HG02973 (cell line): ENCODE measurements around the gene SMOC2.
"Not testable (repeated sequence)": the region's sequence is repeated elsewhere in the genome, so short reads cannot be mapped to it uniquely, and the experiment has no call there.

Experiments used
- ATAC-seq: cut with Tn5 transposase; IDR thresholded peaks from one replicate; pipeline ENCODE4 v1.9.1; 2021; ENCODE audit warnings: moderate library complexity; ENCODE audit not compliant: unreplicated experiment

The SMOC2 gene

DNA sequence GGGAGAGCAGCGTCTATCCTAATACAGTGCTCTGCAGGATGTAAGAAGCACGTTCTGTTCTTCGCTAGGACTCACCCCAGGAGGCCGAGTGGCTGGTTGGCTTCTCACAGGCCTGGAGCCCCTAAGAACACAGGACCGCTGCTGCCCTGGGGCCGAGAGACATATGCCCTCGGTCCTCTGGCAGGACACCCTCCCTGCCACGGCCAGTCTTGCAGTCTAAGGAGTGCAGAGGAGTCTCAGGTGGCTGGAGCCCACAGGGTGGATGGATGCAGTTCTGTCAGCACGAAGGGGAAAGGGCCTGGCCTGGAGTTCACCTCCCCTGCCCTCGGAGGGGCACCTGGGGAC is 96.5 kb downstream of the SMOC2 start:
- no peak for ATAC-seq

DNA sequence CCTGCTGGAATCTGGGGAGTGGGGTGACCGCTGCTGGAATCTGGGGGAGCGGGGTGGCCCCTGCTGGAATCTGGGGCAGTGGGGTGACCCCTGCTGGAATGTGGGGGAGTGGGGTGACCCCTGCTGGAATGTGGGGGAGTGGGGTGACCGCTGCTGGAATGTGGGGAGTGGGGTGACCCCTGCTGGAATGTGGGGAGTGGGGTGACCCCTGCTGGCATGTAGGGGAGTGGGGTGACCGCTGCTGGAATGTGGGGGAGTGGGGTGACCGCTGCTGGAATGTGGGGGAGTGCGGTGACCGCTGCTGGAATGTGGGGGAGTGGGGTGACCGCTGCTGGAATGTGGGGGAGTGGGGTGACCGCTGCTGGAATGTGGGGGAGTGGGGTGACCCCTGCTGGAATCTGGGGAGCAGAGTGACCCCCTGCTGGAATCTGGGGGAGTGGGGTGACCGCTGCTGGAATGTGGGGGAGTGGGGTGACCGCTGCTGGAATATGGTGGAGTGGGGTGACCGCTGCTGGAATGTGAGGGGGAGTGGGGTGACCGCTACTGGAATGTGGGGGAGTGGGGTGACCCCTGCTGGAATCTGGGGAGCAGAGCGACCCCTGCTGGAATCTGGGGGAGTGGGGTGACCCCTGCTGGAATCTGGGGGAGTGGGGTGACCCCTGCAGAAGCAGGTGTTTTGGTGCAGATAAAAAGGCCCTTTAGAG is 97.4 kb downstream of the SMOC2 start:
- not testable (repeated sequence) for ATAC-seq

DNA sequence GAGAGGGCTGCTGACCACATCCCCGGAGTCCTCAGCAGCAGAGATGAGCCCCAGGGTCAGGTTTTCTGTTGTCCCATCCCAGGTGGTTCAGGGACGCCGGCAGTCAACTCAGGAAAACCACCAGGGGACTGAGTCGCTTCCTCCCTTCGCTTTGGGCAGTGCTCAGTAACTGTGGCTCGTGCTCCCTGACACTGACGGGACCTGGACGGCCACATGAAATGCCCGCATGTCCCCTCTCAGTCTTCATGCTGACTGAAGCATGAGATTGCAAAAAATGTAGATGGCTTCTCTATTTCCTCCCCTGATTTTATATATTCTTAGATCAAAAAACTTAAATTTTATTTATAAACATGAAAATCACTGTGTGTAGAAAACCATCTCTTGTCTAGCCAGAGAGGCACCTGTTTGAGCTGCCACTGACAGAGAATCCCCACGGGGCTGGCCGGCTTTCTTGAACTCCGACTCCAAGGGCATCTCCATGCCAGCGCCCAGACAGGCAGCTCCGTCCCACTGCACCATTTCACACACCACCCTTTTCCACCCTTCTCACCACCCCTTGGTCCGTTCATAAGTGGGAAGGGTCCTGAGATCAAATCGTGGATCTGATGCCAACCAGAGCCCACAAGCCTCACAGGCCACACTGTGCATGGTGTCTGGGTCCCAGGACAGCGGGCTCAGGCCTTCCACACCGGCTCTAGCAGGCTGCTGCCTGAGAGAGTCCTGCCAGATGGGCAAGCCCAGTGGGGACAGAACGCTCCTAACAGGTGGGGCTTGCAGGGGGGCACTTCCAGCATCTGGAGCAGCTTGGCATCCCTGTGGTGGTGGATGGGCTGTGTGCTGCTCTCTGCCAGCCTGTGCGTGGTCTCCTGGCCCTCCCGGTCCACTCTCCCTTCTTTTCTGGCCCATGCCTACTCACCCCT is 98.2 kb downstream of the SMOC2 start:
- ATAC-seq, result no peak

DNA sequence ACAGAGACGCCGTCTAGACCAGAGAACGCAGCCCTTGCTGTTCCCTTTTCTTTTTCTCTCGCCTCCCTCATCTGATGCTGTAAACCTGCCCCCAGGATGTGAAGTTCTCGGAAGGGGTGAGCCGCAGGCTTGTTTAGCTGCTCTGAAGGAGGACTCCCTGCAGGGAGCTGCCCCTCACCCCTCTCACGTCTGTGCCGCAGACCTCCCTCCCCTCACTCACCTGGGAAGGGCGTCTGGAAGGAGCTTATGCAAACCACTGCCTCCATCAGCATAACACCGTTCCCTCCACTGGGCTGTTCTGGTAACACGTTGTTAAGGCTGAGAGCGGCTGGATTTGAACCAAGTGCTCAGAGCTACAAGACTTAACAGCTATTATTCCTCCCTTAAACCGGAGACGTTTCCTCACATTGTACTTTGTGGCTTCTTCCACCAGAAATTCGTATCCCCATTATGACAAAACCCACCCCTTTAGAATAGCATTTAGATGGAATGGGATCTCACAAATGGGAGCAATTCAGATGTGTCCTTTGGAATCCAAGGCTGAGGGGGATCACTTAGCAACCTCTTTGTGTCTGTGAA is 99.8 kb downstream of the SMOC2 start:
- ATAC-seq, result no peak

DNA sequence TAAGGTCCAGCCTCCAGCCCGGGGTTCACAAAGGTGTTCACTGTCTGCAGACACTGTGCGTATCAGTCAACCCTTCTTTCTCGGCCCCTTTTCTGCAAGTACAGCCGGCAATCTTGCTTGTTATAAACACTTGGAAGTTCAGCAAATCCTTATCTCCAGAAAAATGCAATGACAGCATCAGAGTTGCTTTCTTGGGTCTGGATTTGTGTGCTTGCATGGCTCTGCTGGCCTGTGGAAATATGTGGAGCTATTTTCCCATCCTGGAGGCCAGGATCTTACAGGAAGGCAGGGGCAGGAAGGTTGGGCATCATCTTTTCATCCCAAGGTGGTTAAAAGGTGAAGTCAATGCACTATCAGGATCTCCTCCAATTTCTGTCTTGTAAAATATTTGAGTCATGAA is 100.3 kb downstream of the SMOC2 start:
- ATAC-seq, result no peak

DNA sequence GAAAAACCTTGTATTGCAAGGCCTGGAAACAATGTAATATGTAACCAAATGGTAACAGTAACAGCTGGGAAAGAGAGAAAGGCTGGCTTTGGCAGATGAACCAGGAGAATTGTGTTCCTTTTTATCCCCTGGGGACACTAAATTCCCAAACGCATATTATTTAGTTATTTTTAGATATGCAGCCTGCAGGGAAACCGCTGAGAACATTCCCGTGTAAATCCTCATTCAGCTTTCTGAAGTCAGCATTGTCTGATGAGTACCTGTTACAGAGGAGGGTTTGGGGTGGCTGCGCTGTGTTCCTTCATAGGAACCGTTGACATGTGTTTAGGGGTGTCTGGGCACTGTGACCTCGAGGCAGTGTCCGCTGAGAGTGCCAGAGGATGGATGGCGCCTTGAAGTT is 101.3 kb downstream of the SMOC2 start:
- no peak for ATAC-seq

DNA sequence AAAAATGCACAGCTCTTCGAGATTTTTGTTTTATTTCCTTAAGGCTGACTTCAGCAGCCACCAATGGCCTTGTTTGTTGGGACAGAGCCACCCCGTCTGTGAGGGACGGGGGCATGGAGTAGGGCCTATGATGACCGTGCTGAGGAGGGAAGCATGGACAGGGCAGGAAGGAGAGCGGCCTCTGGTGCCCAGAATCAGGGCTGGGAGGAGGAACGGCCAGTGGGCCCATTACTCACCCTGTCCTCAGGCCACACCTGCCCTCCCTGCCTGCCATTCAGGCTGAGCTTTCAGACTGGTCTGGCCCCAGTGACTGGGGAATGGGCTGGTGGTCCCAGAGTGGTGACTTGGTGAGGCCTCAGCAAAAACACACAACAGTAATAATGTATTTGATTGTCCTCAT is 104.4 kb downstream of the SMOC2 start:
- ATAC-seq, result no peak

DNA sequence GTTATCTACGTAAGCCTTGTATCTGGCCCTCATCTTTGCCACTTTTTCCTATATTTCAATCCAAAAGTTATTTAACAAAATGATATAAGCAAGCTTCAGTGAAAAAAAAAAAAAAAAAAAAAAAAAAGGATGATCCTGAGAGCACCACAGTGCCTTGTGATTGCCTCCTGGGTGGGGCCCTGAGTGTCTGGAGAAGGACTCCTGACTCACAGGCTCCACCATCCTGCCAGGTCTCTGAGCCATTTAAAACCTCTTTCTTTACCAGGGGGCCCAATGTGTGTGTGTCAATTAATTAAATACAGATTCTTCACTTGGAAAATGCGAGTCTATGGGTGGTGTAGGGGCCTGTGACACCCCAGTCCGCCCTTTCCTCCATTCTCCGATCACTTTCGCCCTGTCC is 105.2 kb downstream of the SMOC2 start:
- no peak for ATAC-seq

DNA sequence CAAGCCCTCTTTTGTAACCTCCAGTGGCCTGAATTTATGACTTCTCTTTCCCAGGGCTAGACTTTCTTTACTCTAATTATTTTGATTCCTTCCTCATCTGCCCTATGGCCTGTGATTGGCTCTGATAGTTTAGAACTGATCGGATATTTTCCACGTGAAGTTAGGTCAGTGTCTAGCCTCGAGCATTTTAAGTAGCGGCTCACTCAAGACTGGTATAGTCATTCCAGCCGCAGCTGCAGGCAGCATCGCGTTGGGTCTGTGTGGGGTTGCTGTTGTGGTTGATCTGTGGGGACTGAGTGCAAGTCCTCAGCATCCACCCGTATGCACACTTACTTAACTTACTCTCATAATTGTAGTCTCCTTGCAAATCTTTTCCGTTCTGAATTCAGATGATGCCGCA is 105.7 kb downstream of the SMOC2 start:
- ATAC-seq, result no peak

DNA sequence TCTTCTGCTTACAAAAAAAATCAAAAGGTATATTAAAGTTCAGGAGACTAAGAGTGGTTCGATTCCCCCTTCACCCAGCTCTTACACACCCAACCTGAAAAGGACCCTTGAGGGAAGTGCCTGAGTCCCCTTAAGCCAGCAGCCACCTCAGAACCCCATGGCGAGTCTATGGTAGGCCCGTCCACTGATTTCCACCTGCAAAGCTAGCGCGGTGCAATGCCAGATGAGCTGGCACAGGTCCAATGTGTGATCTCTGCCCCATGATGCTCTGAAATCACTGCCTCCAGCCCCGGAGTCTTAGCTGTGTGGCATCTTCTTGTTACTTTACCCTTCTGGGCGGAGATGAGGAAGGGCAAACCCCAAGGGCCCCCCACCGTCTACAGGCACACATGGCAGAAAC is 109.3 kb downstream of the SMOC2 start:
- ATAC-seq, result no peak

DNA sequence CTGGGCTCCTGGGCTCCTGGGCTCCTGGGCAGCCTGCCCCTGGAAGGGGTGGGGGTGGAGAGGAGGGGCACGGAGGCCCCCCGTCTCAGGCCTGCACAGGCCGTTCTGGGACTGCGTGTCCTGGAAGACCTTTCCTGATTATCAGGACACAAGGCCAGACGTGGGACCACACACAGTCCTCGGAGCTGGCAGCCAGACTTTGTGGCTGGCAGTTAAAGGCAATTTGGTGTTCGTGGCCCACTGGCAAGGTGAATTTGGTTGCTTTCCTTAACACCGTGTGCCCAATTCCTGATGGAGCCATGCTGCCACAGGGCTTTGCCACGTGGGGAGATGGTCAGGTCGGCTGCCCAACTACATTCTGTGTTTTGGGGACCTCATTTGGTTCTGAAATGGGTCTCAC is 113.5 kb downstream of the SMOC2 start:
- no peak for ATAC-seq

DNA sequence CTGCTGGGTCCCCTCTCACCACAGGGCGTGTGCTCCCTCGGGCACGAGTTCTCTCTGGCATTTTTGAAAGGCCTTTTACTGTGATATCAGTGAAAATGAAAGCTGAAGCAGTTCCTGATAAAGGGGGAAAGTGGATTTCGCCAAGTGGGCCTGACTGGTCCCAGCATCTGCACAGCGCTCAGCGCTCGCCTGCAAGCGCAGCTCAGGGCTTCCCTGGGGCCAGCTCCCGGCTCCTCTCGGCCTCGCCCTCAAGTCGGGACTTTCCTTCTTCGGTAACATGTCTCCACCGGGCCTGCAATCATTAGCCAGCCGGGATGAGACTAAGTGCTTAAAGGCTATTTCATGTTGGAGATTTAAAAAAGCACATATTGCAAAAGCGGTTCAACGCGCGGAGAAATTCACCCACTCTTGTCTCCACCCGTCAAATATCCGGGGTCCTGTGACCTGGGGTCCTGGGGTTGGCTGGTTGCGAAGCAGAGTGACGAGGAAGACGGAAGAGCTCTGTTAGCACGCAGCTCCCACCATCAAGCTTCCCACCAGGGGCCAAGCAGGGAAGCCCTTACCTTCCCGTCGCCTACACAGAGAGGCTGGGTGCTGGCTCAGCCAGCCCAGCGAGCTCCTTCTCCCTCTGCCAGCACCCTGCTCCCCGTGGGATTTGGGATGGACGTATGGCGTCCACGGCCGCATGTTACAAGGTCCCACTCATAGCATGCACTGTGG is 114.1 kb downstream of the SMOC2 start:
- no peak for ATAC-seq

DNA sequence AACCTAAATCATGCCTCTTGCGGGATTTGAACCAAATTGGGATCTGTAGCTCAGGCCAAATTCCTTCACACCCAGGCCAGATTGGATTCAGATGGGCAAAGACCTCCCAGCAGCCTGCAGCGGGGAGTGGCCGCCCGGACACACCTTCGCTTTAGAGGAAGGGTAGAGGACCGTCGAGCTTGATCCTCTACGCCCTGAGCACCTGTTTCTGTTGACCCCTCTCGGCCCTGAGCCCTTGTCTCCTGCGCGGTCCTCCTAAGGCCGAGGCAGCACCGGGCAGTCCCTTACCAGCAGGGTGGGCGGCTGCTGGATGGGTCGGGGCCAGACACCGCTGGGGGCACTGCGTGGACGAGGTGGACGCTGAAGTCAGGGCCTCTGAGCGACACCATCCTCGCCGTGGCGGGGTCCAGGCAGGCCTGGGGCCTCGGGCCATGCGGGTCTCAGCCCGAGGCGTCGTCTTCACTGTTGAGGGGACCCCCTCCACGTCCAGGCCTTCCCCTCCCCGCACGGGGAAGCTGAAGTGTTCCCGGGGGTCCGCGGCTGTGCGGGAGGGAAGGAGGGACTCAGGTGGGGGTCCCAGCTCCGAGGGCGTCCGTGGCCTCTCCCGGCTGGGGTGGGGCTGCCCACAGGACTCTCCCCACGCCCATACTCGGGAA is 114.8 kb downstream of the SMOC2 start:
- ATAC-seq, result no peak

DNA sequence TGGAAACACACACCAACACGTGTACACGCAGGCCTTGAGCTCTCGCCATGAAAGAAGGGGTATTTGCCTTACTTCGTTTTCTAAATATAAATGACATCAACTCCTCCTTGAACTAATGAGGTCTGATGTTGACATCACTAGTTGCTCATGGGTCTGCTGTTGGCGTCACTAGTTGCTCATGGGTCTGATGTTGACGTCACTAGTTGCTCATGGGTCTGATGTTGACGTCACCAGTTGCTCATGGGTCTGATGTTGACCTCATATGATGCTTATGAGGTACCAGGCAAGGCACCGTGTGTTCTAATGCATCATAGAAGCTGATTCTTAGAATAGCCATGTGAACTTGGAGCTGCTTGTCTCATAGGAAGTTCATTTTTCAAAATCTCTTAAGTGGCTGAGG is 116.5 kb downstream of the SMOC2 start:
- ATAC-seq, result no peak

DNA sequence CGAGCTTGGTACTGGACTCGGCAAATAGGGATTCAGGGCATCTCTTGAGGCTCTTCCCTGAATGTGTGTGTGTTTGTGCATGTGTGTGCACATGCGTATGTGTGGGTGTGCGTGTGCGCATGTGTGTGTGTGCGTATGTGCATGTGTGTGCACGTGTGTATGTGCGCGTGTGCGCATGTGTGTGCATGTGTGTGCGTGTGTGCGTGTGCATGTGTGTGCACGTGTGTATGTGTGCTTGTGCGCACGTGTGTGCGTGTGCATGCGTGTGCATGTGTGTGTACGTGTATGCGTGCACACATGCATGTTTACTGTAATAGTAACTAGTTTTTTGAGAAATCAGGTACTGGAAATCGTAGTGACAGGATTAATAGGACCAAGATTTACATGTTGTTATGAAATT is 117.7 kb downstream of the SMOC2 start:
- ATAC-seq, result no peak

DNA sequence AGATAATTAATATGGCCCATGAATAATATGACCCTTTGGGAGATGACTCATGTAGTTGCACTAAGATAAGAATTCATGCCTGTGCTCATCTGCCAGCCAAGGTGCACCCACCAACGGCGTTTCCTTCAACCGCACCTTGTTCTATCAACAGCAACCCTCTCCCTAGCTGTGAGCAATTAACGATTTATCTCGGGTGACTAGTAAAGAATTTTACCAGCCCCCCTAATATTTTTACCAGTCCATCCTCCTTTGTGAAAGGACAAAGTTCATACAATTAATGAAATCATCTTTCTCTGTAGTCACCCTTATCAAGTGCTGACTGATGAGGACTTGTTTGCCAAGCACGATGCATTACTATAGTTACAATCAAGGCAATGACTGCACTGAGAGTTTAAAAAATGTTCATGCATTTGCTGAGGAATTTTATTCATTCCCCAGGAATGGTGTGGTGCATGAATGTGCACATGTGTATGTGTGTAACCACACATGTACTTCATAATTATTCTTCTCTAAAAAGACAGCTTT is 118.7 kb downstream of the SMOC2 start:
- ATAC-seq, result no peak

DNA sequence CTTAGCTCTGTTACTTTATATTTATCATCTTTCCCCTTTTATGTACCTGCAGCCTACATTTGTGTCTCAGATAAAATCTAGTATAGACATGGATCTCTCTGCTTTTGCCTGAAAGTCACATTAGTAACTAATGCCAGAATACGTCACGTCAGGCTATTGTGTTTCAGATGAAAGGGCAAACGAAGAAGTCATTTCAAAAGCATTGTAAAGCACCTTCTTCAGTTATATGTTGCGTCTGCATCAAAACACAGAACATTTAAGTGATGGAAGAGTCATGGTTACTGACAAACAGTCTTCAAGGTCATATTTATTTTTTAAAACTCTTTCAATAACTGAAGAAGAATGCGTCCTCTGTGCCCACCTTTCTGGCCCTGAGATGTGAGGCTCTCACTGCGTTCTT is 119.1 kb downstream of the SMOC2 start:
- no peak for ATAC-seq

DNA sequence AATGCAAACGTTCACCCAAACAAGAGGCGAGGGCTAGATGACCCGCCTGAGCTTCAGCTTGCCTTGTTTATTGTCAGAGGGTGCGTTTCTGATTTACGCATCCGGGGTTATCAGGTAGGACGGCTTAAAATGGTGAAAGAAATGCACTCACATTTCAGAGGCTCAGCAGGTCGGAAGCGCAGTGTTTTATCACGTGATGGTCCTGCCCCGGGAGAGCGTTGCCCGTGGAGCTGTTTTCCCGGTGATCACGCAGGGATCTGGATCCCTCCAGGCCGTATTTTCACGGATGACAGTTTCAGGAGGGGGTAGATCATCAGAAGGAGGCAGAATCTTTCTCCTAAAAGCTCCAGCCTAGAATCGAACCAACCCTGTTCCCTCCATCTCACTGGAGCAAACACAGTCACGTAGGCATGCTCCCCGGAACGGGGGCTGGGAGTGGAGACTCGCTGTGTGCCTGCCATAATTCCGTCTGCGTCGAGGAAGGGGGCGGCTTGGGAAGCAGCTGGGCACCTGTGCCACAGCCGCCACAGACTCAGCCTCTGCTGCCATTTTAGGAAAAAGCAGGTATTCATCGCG is 121.7 kb downstream of the SMOC2 start:
- no peak for ATAC-seq

DNA sequence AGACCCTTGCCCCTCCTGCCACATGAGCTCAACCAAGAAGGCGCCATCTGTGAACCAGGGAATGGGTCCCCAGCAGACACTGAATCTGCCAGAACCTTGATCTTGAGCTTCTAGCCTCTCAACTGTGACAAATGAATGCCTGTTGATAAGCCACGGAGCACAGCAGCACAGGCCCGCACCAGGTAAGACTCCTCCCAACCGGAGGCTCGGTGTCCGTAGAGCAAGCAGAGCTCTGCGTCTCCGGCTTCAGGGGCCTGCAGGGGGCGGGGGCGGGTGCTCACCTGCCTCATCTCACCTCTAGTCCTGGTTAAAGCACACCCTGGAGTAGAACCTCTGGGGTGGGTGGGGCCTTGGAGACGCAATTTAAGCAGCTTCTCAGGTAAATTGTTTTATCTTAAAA is 122.7 kb downstream of the SMOC2 start:
- ATAC-seq, result no peak

DNA sequence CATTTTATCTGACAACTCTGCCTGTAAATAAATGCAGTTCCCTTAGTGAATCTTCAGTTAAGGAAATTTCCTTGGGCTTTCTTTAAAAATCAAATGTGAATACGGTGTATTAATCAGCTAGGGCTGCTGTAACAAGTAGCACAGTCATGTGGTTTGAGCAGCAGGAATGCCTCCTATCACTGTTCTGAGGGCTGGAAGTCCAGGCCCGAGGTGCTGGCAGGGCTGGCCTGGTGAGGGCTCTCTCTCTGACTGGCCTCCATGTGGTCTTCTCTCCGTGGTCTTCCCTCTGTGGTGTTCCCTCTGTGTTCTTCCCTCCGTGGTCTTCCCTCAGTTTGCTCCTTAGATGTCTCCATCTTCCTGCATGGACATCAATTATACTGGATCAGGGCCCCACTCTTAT is 124.1 kb downstream of the SMOC2 start:
- ATAC-seq, result no peak
